ENCODE data around the gene DYNC1H1. TPM values are rescaled to one million over a fixed set of nuclear protein-coding genes. Genes with fewer than 3 reads are reported as not detected.
A peak's percentile ranks its signal among the peaks of the same experiment; 100 is the strongest.

The DYNC1H1 gene
- total and polyA plus RNA-seq, 2 experiments from 2014 or later = 179 to 635 TPM

GRCh38 chr14:102037686-102038085, 73.3 kb downstream of the DYNC1H1 start (continued):
- TF ChIP-seq ZNF462 (CRISPR knock-in tag; IDR thresholded peaks at IDR 0.05) (no peak), ZNF114 (CRISPR knock-in tag; IDR thresholded peaks at IDR 0.05) (no peak)

- no peaks in the 10 kb centered on the region for H3K9me2 ChIP-seq (ENCODE audit: insufficient read depth)
- no peak overlapping the region for H3K4me3 ChIP-seq
- Mint-ChIP-seq H3K27ac (peak overlapping the region; percentile 36; the same call in 1 of the 2 replicates), H3K36me3 (ENCODE audit: low read depth) (peaks cover 95% of the 10 kb centered on the region), H3K4me1 (no peaks in the 10 kb centered on the region), H3K4me3 (no peak overlapping the region), H3K27me3 (ENCODE audit: insufficient read depth, low read depth, poor library complexity) (peaks cover 6% of the 10 kb centered on the region), H3K9me3 (no peaks in the 10 kb centered on the region)
- peaks cover 3% of the 10 kb centered on the region; the same call in 1 of the 2 replicates for H3F3A ChIP-seq (replicated peaks; ENCODE audit: low read depth)
- H3K27me3 ChIP-seq (ENCODE audit: insufficient read depth) = no peaks in the 10 kb centered on the region
- H2AFZ ChIP-seq = no peak overlapping the region
- DNase-seq (ENCODE audit: low spot score) = no peak
- no peaks in the 10 kb centered on the region for H3K4me1 ChIP-seq (ENCODE audit: insufficient read depth)
- ATAC-seq = no peak
- no peaks in the 10 kb centered on the region for H3K79me2 ChIP-seq (replicated peaks; ENCODE audit: insufficient read depth)
- no peak overlapping the region for H3K4me2 ChIP-seq
- TF ChIP-seq POLR2AphosphoS5 (IDR thresholded peaks at IDR 0.05; ENCODE audit: low read depth) = no peak
- H4K20me1 ChIP-seq (replicated peaks; ENCODE audit: insufficient read depth) = peaks cover 13% of the 10 kb centered on the region
- peaks cover 71% of the 10 kb centered on the region for H3K36me3 ChIP-seq (ENCODE audit: insufficient read depth)
- no peak overlapping the region for H3K27ac ChIP-seq (ENCODE audit: low read depth)
Observed at GRCh38 chr14:102039157-102039556, 74.8 kb downstream of the DYNC1H1 start.

GRCh38 chr14:102040153-102040552, 75.8 kb downstream of the DYNC1H1 start:
- peaks cover 13% of the 10 kb centered on the region for H4K20me1 ChIP-seq (replicated peaks; ENCODE audit: insufficient read depth)
- no peak overlapping the region for H3K4me3 ChIP-seq
- H3K9me2 ChIP-seq (ENCODE audit: insufficient read depth) = no peaks in the 10 kb centered on the region
- Mint-ChIP-seq H3K27me3 (ENCODE audit: insufficient read depth, low read depth, poor library complexity) (peaks cover 8% of the 10 kb centered on the region), H3K4me1 (no peaks in the 10 kb centered on the region), H3K4me3 (no peak overlapping the region), H3K9me3 (no peaks in the 10 kb centered on the region), H3K27ac (no peak overlapping the region), H3K36me3 (ENCODE audit: low read depth) (peaks cover 95% of the 10 kb centered on the region)
- ATAC-seq (no peak), DNase-seq (ENCODE audit: low spot score) (no peak)
- peaks cover 70% of the 10 kb centered on the region for H3K36me3 ChIP-seq (ENCODE audit: insufficient read depth)
- no peaks in the 10 kb centered on the region for H3K4me1 ChIP-seq (ENCODE audit: insufficient read depth)
- no peaks in the 10 kb centered on the region for H3K79me2 ChIP-seq (replicated peaks; ENCODE audit: insufficient read depth)
- no peak overlapping the region for H2AFZ ChIP-seq
- no peaks in the 10 kb centered on the region for H3K27me3 ChIP-seq (ENCODE audit: insufficient read depth)
- no peak overlapping the region for H3K27ac ChIP-seq (ENCODE audit: low read depth)
- H3F3A ChIP-seq (replicated peaks; ENCODE audit: low read depth) = 0 out of 2 replicates have a peak, but pooled peaks cover 7% of the 10 kb centered on the region
- H3K4me2 ChIP-seq = no peak overlapping the region
- no peak for TF ChIP-seq CTCF (conservative IDR thresholded peaks at IDR 0.05; ENCODE audit: low read depth in 2 of 2)
- no peak for TF ChIP-seq EZH2 (IDR thresholded peaks at IDR 0.05; ENCODE audit: low read depth, unreplicated experiment)
